Measurements from ENCODE around the gene EREG. TPM values are rescaled to one million over a fixed set of nuclear protein-coding genes. Genes with fewer than 3 reads are reported as not detected.

EREG gene
- polyA plus RNA-seq, 1 experiment: 0.40 TPM

- ChIA-PET CTCF (interaction anchor here (3.6 kb wide), 1 partner anchor 10 kb away, joined by 19 read pairs; the partner anchor contains the start of gene AREG), POLR2A (no interaction called here)
- DNase-seq (ENCODE audit: low read depth): no peak
- Histone ChIP-seq H3K27me3 (ENCODE audit: control insufficient read depth, insufficient read depth, low read length) (no peaks in the 10 kb centered on the region), H3K36me3 (ENCODE audit: control insufficient read depth, insufficient read depth, low read length) (no peaks in the 10 kb centered on the region), H3K4me3 (ENCODE audit: low read depth, low read length) (no peak overlapping the region)
- no peak for TF ChIP-seq CTCF (IDR thresholded peaks at IDR 0.05; ENCODE audit: insufficient read depth, low read depth, low read length)
These were observed 70.4 kb downstream of the EREG start for GRCh38 chr4:74435296-74435695.

- Histone ChIP-seq H3K4me3 (ENCODE audit: low read depth, low read length) (no peak overlapping the region), H3K27me3 (ENCODE audit: control insufficient read depth, insufficient read depth, low read length) (no peaks in the 10 kb centered on the region), H3K36me3 (ENCODE audit: control insufficient read depth, insufficient read depth, low read length) (no peaks in the 10 kb centered on the region)
- no peak for DNase-seq (ENCODE audit: low read depth)
- POLR2A ChIA-PET: no interaction called here
- CTCF ChIA-PET: interaction anchor here (3.6 kb wide), 1 partner anchor 7 kb away, joined by 19 read pairs; the partner anchor contains the start of gene AREG
- TF ChIP-seq CTCF (IDR thresholded peaks at IDR 0.05; ENCODE audit: insufficient read depth, low read depth, low read length): no peak
These were observed 72.9 kb downstream of the EREG start for GRCh38 chr4:74437866-74438265.

Other genes with a start within 250 kb of the EREG start
- 1.7 and 4.3 TPM in 2 replicates for gene MTHFD2L, start 207.0 kb upstream of the EREG start, polyA plus RNA-seq (2011; rRNA removed)
- 0.13 and 0.49 TPM in 2 replicates for gene EPGN, start 56.7 kb upstream of the EREG start, polyA plus RNA-seq (2011; rRNA removed)
- 0.07 and 0.33 TPM in 2 replicates for gene AREG, start 80.0 kb downstream of the EREG start, polyA plus RNA-seq (2011; rRNA removed)